GM10847 (cell line): ENCODE data around the gene MTSS2.

Source experiments
- POLR2A ChIP-seq: IDR thresholded peaks from 2 replicates; pipeline ENCODE4 v1.6.1; 2011; ENCODE audit not compliant: insufficient read length; ENCODE audit errors: extremely low read depth

Gene MTSS2

DNA sequence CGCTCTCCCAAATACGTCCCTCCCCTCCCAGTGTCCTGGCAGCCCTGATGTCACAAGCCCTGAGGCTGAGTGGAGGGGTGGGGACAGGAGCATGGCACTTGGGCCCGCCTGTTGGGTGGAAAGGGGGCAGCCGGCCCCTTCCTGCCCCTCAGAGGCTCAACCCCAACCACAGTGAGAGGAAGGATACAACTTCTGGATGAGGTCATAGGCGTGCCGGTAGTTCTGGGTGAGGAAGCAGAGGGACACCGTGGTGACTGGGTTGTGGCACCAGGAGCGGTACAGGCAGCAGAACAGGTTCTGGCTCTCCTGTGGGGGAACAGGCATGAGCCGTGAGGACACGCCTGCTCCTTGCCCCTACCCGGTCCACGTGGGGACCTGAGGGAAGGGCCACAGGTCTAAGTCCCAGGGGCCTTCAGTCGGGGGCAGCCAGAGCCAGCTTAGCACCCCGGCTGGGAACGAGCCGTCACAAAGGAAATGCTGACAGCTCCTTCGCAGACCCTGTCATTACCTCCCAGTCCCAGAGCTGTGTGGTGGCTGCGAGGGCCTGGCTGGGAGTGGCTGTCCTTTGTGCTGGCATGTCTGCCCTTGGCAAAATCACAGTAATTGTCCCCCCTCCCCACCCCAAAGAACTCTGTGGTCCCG, 11.2 kb upstream of the MTSS2 start:
- TF ChIP-seq POLR2A, result no peak

DNA sequence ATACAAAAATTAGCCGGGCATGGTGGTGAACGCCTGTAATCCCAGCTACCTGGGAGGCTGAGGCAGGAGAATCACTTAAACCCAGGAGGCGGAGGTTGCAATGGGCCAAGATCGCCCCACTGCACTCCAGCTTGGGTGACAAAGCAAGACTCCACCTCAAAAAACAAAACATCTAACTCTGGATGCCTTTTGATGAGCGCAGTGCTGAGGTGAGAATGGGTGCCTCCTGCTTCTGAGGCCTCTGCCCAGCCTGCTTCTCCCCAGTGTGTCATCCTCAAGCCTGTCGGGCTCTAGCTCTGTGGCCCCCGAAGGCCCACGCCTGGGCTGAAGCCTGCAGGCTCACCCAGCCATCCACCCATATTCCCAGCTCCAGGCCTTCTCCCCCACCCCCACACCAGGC, 10.5 kb upstream of the MTSS2 start:
- TF ChIP-seq POLR2A, result no peak

DNA sequence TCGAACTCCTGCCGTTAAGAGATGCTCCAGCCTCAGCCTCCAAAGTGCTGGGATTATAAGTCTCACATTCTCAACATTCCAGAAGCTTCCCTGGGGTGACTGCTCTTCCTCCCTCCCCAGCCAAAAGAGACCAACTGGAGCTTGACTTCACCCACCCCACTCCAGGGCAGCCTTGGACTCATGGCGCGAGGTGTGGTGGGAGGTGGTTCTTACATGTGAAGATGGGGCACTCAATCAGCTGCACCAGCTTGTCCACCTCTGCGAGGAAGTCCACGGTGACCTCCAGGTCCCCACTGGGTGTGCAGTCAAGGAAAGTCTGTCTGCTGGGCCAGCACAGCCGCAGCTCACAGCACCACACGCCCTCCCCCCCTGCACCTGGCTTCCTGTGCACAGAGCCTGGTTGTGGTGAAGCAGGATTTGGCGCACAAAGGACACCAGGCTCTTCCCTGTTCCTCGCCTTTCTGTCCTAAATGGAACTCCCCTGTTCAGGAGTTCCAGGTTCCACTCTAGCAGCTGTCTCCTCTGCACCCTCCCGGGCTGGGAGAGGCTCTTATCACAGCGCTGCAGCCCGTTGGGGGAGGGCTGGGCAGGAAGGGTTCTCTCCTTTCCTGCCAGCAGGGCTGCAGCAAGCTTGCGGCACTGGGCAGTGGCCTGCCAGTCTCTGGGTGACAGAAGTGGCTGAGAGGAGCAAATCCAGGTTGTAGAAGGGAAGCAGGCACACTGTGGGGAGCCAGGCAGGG, 9.6 kb upstream of the MTSS2 start:
- TF ChIP-seq POLR2A, result no peak

DNA sequence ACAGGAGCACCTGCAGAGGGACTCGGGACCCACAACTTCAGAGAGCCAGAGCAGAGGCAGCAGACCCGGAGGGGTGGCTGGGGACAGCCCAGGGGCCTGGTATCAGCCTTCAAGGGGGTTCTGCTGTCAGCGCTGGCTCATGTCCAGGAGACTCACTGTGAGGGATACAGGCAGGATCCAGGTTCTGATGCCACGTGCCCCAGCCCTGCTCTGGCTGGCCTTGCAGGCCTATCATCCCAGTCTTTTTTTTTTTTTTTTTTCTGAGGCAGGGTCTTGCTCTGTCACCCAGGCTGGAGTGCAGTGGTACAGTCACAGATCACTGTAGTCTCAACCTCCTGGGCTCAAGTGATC, 9.0 kb upstream of the MTSS2 start:
- TF ChIP-seq POLR2A, result no peak

DNA sequence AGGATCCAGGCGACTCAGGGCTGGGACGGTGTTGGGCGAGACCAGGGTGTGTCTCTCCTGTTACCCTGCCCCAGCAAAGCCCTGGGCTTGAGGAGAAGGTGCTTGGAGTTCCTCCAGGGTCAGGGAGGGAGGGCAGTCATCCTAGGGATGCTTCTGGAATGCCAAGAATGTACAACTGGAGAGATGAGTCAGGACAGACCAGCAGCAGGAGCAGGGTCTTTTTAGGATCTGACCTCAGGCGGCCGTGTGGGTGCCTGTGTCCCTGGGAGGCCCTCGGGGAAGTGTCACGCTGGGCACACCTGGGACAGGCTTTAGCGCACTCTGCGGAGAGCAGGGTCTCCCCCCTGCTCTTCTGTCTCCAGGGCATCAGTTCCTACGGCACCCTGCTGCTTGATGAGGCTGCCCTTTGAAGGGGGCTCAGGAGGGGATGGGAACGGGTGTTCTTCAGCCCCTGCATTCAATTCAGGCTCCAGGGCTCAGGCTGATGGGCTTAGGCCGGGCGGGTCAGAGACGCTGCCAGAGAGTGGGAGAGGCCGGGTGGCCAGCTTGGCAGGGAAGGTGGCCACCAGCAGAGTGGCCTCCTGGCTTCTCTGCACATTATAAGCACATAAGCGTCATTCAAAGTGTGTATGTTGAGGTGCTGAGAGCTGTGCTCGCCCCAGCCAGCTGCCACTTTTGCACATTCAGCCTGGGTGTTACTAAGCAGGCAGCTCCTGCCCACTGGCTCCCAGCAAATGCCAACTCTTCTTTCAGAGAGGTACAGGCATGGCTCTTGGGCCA, 8.4 kb upstream of the MTSS2 start:
- no peak for TF ChIP-seq POLR2A

DNA sequence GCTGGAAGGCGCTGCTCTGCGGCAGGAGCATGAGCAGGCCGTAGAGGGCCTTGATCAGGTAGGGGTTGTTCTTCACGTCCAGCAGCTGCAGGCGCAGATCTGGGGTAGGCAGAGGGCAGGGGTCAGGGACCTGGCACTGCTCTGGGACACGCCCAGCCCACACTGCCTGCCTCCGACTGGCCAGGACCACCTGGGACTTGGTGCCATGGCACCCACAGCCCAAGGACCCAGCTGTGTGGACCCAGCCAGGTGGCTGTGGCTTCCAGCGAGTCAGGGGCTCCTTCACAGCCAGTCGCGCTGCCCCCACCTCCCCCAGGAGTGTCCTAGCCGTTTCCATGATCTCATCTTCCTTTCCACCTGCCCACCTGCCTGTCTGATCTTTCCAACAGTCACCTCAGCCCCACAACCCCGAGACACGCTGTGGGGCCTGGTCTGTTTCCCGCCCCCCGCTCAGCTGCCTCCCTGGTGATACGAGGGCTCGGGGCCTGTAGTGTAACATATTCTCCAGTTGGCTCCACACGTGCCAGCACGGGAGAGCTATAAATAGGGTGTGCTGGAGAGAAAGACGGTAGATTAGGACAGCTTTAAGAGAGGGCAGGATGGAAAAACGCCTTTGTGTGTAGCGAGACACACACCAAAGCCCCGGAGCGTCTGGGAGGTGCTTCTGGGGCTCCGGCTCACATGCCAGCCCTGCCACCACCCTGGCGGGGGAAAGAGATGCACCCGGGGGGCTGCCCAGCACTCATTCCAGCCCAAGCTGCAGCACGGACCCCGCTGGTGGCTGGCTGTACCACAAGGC, 7.2 kb upstream of the MTSS2 start:
- no peak for TF ChIP-seq POLR2A

DNA sequence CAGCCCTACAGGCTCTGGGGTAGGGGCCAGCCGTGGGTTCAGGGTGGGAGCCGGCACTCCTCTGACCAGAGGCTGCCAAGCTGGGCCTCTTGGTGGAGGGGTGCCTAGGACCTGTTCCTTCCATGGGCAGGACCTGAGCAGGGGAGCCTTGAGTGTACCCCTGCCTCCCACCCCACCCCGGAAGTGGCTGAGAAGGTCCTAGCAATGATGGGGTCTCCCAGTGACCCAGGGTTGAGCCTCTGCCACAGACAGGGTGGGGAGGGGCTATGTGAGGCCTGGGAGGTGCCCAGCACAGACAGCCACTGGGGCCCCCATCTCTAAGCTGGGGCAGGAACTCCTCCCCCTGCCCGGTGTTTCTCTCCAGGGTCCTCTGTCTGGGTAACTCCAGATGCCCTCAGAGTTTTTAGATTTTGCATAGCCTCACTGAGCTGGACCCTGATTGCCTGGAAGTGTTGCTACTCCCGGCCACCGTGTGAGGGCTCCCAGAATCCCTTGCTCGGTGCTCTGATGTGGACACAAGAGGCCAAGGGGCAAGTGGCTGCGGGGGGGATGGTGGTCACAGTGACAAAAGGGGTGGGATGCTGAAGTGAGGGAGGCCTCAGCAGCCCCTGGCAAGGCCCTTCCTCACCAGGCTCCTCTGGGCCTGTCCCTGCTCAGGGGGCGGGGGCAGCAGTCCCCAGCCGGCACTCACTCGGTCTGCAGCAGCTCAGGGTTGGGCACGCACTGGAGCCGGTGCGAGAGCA, 6.4 kb upstream of the MTSS2 start:
- TF ChIP-seq POLR2A, result no peak

DNA sequence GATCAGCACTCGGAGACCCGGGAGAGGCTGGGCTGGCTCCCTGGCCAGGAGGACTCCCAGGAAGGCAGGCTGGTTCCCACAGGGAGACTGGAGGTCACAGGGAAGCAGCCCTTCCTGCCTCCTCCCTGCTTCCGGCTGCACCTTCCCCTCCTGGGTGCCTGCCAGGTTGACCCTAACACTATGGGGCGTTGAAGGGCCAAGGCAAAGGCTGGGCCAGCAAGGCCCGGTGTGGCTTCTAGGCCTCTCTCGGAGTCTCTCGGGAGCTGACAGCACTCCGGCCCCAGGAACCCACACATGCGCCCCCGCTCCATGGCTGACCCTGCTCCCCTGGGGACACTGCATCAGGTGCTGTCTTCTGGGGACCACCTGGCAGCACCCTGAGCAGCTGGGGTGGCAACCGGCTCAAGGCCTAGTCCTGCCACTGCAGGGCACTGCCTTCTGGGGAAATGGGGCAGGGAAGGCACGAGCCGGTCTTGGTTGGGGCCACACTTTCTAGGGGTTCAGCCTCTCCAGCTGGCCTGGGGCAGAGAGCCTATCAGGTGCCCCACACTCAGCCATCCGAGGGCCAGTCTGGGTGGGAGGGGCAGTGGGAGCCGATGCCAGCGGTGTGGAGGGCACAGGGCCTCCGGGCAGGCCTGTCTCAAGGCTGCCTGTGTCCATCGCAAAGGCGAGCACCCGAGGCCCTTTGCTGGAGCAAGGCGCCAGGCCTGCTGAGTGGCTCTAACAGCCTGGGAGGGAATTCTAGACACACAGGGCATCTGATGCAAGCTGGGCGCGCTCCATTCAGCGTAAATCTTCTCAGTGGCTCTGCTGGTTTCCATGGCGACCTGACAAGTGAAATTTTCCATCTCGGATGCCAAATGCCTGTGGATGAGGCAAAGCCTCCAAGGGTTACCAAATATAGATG, 5.6 kb upstream of the MTSS2 start:
- no peak for TF ChIP-seq POLR2A

DNA sequence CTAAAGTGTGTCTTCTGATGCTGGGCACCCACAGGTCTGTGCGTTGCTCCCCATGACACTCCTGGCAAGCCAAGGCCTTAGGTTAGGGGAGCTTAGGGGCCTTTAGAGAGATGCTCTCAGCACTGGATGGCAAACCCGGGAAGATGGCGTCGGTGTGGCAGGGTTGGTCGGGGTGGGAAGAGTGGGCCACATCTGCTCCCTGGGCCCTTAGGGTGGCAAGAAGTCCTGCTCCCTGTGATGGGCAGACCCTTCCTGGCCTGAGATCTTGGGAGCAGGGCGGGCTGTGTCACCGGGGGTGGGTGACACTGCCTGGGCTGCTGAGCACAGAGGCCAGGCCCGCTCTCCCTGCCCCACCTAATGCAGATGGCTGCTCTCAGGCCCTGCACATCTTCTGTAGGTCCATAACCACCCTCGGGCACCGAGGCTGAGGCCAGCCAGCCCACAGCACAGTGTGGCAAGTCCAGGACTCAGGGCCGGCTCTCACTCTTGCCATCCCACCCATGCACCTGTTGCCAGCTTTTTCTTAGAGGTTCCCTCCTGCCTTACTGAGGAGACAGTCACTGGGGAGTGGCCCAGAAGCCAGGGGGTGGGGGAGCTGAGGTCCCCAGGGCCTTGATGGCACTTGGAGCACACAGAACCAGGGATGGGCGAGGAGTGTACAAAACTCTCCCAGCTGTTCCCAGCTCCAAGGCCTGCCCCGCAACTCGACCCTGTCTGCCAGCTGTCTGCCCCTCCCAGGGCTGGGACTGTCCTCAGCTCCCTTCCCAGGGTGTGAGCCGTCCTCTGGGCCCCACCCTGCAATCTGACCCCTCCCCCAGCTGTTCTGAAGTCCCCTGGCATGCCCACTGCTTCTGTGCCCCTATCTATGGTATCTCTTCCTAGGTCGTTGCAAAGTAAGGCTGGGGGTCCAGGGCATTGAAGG, 4.4 kb upstream of the MTSS2 start:
- TF ChIP-seq POLR2A, result no peak

DNA sequence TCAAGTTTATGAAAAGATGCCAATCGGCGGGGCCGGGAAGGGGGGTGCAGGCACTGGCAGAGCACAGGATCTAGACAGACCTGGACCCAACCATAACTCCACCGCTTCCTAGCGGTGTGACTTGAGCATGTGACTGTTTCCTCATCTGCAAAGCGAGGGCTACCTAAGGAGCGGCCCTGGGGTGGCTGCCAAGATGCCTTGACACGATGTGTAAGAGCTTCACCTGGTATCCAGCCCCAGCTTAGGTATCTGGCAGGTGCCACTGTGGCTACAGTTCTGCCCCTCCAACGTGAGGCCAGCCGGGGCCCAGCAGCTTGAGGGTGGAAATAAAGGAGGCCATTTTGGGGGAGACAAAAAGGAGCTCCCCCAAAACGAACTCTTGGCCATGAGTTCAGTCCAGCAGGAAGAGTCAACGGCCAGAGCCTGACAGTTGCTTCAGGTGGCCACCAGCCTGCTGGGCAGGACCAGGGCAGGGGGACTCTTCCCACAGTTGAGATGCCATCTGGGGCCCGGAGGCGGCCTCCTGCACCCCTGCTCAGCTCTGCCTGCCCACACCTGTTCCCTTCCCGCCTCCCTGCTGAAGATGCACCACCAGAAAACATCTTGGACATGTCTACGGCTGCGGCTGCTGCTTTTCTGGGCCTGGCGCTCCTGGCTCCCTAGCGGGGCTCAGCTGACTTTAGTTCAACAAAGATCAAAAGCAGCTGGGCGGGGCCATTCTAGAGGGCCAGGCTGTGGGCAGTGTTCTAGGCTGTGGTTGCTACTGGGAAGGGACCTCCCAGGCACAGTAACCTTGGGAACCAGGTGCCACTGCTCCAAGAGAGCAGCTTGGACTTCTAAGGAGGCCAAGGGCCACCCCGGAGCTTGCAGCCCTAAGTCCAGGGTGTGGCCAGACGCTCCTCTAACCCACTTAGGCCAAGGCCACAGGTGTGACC, 3.4 kb upstream of the MTSS2 start:
- TF ChIP-seq POLR2A, result no peak

DNA sequence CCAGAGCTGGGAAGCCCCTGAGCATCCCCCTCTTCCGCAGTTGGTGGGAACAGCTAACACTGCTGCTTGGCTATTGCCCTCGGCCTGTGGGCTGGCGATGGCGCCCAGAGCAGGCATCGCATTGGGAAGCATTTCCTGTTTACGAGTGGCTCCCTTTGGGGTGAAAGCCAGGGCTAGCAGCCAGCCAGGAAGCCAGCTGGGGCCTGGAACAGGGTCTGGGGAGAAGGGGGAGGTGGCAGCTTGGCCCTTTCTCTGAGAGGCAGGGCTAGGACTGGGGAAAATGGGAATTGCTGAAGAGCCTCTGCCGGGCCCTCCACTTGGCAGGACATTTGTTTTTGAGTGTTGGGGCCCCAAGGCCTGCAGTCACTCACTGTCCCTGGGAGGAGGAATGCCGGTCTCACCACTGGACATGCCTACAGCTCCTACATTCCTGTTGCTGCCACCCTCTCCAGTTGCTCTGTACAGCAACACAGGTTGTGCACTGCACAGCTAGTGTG, 2.4 kb upstream of the MTSS2 start:
- TF ChIP-seq POLR2A, result no peak
